VCaP (cell line): ENCODE measurements around the gene ARHGAP26.

ENCODE experiments used
- H3K27ac ChIP-seq: fragments of 450-650 bp; 2 replicates; pipeline ENCODE4 v1.5.1; 2017
- TF ChIP-seq, protein P1 (sequence below): fragments of 450-650 bp; conservative IDR thresholded peaks from 2 replicates; pipeline ENCODE4 v1.5.1; 2017; ENCODE audit warnings: mild to moderate bottlenecking, moderate library complexity

The ARHGAP26 gene

DNA sequence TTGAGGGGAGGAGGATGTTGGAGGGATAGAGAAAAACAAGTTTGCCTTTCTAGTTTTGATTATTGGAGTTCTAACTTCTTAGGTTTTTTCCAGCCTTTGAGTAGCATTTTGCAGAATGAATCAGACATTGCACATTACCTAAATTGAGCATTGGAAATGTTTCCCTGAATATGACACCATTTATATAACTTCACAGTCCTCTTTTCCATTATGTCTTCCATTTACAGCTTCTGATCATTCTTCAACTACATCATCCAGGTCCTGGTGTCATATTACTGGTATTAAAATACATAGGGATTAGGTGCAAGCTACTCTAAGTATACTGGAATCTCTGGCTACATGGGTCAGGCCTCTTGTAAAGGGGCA is 286.1 kb downstream of the ARHGAP26 start:
- TF ChIP-seq, protein P1, sequence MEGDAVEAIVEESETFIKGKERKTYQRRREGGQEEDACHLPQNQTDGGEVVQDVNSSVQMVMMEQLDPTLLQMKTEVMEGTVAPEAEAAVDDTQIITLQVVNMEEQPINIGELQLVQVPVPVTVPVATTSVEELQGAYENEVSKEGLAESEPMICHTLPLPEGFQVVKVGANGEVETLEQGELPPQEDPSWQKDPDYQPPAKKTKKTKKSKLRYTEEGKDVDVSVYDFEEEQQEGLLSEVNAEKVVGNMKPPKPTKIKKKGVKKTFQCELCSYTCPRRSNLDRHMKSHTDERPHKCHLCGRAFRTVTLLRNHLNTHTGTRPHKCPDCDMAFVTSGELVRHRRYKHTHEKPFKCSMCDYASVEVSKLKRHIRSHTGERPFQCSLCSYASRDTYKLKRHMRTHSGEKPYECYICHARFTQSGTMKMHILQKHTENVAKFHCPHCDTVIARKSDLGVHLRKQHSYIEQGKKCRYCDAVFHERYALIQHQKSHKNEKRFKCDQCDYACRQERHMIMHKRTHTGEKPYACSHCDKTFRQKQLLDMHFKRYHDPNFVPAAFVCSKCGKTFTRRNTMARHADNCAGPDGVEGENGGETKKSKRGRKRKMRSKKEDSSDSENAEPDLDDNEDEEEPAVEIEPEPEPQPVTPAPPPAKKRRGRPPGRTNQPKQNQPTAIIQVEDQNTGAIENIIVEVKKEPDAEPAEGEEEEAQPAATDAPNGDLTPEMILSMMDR, result no peak
- H3K27ac ChIP-seq, result no peak overlapping the region

DNA sequence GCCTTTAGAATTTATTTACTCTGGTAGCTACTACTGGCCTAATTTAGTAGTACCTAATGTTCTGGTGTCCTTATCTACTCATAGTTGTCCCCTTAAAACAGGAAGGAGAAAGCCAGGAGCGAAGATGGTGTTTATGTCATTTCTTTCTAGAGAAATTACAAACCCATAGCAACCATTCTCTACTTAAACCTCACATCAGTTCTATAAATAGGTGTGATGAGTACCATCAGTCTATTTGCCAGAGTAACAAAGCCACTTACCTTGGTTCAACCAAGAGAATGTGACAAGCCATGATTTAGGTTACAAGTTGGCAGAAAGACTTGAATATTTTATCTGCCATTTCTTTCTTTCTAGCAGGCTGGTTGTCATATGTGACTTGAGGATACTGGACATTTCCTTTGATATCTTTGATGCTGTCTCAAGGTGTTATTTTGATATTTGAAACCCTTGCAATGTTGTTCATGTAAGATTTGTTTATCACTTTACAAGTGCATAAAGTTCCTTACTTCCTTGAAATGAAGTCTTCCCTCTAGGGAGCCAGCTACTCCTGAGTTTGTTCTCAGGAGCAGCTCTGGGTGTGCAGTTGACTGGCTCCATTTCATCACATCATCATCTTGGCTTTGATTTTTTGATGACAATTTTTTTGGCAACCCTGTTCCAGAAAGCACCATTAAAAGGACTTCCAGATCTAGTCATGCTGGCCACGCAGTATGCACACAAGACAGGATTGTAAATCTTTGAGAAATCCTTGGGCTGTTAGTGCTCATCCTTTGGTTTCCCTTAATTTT is 286.8 kb downstream of the ARHGAP26 start:
- TF ChIP-seq, protein P1, result no peak
- H3K27ac ChIP-seq, result no peak overlapping the region

DNA sequence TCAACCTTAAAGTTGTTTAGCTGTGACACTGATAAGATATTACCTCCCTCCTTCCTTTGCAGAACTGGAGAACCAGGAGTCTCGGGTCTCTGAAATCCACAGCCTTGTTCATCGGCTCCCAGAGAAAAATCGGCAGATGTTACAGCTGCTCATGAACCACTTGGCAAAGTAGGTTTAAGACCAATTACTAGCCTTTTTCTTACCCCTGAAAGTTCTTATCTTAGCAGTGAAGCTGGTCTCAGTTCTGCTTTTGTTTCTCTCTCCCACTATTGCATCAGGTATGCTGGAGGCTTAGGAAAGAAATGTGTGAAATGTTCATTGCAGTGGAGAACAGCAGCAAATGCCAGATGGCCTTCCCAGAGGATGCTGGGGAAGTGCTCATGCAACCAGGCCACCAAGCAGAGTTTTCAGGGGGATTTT is 287.4 kb downstream of the ARHGAP26 start:
- no peak overlapping the region for H3K27ac ChIP-seq
- TF ChIP-seq, protein P1, result no peak

DNA sequence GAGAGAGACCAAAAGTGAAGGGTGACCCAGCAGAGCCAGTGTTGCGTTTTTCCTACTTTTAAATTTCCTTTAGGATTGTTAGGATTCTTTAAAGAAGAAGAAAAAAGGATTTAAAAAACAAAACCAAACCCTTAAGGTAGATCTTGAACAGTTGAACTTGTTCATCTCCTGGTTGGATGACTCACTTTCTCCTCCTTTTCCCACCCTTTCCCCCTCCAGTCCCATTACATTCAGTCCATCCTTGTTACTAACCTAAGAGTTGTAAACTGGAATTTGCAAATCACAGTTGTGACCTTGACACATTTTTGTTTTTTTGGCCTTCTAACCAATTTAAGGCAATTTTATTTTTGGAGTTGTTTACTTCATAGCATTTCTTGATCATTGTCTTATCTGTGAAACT is 289.2 kb downstream of the ARHGAP26 start:
- TF ChIP-seq, protein P1, result no peak
- no peak overlapping the region for H3K27ac ChIP-seq

DNA sequence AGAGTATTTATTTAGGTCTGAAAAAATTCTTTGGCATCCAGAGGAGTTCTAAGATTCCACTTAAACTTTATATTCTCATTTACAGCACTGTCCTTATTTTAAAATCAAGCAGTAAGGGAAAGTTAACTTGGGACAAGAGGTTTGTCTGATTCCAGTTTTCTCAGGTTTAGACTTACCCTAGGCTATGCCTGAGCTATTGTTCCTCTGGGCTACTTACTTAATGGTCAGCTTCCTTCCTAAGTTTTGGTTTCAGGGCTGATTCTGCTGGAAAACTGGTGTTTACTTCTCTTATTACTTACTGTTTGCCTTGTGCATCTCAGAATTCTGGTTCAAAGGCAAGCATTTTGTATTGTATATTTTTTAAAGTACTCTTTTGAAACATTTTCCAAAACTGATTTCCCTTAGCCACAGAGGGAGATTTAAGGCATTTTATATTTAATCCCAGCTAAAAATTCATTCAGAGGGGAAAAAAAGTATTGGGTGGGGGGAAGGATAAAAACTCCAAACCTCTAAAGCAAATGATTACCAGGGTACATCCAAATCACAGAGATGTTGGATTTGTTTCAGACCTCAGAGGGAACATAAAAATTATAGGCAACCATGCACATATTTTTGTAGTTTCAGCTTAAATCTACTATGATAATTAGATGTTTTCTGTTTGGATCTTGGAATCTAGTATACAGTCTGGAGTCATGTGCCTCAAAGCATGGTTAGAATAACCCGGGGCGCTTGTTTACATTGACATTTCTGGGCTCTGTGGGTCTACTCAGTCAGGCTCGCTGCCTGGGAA is 290.0 kb downstream of the ARHGAP26 start:
- TF ChIP-seq, protein P1, result no peak
- H3K27ac ChIP-seq, result no peak overlapping the region

DNA sequence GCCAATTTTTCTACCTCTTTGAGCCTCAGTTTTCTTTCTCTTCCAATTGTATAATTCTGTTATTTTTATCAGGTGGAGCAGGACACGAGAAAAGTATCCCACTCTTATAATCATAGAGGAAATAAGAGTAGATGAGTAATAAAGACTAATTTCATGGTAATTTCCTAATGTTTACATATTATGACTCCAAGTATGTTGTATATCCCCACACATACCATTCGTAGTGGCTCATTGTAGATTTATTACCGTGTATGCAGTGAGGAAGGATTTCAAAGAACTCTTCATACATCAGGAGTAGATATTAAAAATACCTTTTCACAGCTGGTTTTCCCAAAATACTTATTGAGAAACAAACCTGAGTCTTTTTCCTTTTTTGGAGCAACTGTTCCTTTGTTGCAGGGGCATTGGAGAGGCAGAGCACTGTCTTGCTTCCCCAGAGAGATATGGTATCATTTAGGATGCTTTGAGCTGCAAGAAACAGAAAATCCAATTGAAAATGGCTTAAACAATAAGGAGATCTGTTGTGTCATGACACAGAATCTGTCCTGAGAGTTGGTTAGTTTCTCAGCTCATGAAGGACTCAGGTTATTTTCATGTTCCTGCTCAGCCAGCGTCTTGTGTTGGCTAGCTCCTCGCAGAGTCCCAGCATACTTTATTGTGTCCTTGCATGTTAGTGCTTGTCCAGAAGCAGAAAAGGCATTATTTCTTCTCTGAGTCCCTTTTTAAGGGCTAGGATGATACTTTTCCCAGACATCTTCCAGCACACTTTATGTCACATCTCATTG is 291.2 kb downstream of the ARHGAP26 start:
- TF ChIP-seq, protein P1, result no peak
- H3K27ac ChIP-seq, result no peak overlapping the region

DNA sequence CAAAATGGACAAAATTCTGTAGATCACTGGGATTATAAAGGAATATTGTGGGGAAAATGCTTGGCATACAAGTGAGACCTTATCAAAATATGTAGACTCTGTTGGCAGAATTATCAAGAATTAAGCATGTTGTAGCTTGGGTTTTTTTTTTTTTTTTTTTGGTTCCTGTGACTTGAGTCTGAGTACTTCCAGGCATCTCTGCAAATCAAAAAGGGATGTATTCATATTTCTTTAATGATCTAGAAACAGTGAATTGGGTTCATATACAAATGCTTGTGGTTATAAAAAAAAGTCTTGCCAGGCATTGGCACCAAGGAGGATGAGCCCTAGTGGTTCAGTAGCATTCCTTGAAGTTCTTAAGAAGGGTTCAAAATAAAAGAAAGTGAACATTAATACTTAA is 292.2 kb downstream of the ARHGAP26 start:
- H3K27ac ChIP-seq, result no peak overlapping the region
- TF ChIP-seq, protein P1, result no peak
